Loucy (cell line): Measurements from ENCODE around the gene SLC17A9.

Source experiments
- H2AFZ ChIP-seq: fragments of 200-600 bp; sonication (generic); 2 replicates; pipeline ENCODE4 v1.6.0; 2016; ENCODE audit warnings: antibody characterized with exemption, mild to moderate bottlenecking, low read length, moderate library complexity
- H3F3A ChIP-seq: fragments of 200-600 bp; 2 replicates; pipeline ENCODE4 v1.6.0; 2016; ENCODE audit warnings: antibody characterized with exemption, low read depth, mild to moderate bottlenecking
- H3K27me3 ChIP-seq: fragments of 200-600 bp; sonication (generic); 2 replicates; pipeline ENCODE4 v1.6.1; 2014; ENCODE audit warnings: low read length, mild to moderate bottlenecking; ENCODE audit not compliant: insufficient read depth, poor library complexity, severe bottlenecking
- H3K36me3 ChIP-seq: fragments of 200-600 bp; sonication (generic); 2 replicates; pipeline ENCODE4 v1.6.1; 2016; ENCODE audit warnings: low read length; ENCODE audit not compliant: insufficient read depth
- H3K4me1 ChIP-seq: fragments of 200-600 bp; sonication (generic); 2 replicates; pipeline ENCODE4 v1.5.1; 2014; ENCODE audit warnings: low read length, mild to moderate bottlenecking; ENCODE audit not compliant: insufficient read depth, poor library complexity, severe bottlenecking
- H3K4me2 ChIP-seq: fragments of 200-600 bp; sonication (generic); 2 replicates; pipeline ENCODE4 v1.6.0; 2014; ENCODE audit warnings: antibody characterized with exemption, low read length, low read depth, mild to moderate bottlenecking; ENCODE audit not compliant: poor library complexity, severe bottlenecking
- H3K4me3 ChIP-seq: fragments of 200-600 bp; sonication (generic); 2 replicates; pipeline ENCODE4 v1.5.1; 2014; ENCODE audit warnings: low read length, mild to moderate bottlenecking, mixed read lengths; ENCODE audit not compliant: poor library complexity, severe bottlenecking
- H3K79me2 ChIP-seq: fragments of 200-600 bp; sonication (generic); 2 replicates; pipeline ENCODE4 v1.6.1; 2014; ENCODE audit warnings: low read length; ENCODE audit not compliant: insufficient read depth
- H3K9ac ChIP-seq: fragments of 200-600 bp; sonication (generic); 2 replicates; pipeline ENCODE4 v1.6.0; 2014; ENCODE audit warnings: mild to moderate bottlenecking, low read depth, low read length, moderate library complexity; ENCODE audit not compliant: poor library complexity, severe bottlenecking
- H3K9me2 ChIP-seq: fragments of 200-600 bp; sonication (generic); replicated peaks from 2 replicates; pipeline ENCODE4 v1.6.1; 2016; ENCODE audit warnings: low read depth, low read length, mixed read lengths
- H3K9me3 ChIP-seq: fragments of 200-600 bp; sonication (generic); 2 replicates; pipeline ENCODE4 v1.6.1; 2014; ENCODE audit warnings: mild to moderate bottlenecking, antibody characterized with exemption, low read length, low read depth; ENCODE audit not compliant: insufficient read depth
- H4K20me1 ChIP-seq: fragments of 200-600 bp; sonication (generic); 2 replicates; pipeline ENCODE4 v1.6.0; 2014; ENCODE audit warnings: antibody characterized with exemption, low read length, mild to moderate bottlenecking; ENCODE audit not compliant: insufficient read depth, poor library complexity, severe bottlenecking
- CTCF ChIP-seq: fragments of 200-600 bp; sonication (generic); conservative IDR thresholded peaks from 2 replicates; pipeline ENCODE4 v1.5.1; 2014; ENCODE audit warnings: mild to moderate bottlenecking, antibody characterized with exemption, low read length
- EZH2phosphoT487 ChIP-seq: fragments of 200-600 bp; IDR thresholded peaks from 2 replicates; pipeline ENCODE4 v1.6.1; 2018; ENCODE audit warnings: antibody characterized with exemption, mild to moderate bottlenecking, moderate library complexity, borderline replicate concordance

The SLC17A9 gene, protein sequence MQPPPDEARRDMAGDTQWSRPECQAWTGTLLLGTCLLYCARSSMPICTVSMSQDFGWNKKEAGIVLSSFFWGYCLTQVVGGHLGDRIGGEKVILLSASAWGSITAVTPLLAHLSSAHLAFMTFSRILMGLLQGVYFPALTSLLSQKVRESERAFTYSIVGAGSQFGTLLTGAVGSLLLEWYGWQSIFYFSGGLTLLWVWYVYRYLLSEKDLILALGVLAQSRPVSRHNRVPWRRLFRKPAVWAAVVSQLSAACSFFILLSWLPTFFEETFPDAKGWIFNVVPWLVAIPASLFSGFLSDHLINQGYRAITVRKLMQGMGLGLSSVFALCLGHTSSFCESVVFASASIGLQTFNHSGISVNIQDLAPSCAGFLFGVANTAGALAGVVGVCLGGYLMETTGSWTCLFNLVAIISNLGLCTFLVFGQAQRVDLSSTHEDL

DNA sequence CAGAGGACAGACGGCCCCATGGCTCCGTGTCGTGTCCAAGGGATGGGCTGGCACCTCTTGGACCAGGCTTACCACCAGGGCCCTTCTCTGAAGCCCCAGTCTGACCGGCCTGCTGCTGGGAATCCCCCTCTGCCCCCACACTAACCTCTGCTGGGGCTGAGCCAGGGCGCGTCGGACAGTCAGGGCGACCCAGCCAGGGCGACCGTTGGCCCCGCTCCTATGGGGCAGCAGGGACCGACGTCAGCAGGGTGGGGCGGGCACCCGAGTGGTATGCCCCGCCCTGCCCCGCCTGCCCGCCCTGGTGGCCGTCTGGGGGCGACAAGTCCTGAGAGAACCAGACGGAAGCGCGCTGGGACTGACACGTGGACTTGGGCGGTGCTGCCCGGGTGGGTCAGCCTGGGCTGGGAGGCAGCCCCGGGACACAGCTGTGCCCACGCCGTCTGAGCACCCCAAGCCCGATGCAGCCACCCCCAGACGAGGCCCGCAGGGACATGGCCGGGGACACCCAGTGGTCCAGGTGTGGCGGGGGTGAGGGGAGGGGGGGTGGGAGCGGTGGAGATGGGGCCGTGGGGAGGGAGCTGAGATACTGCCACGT is at the start of gene SLC17A9:
SLC17A9 (plus strand) TSS at position 337 of the 595 bp plus-strand sequence; CDS start at position 459, 122 bp downstream.
- no peak for TF ChIP-seq EZH2phosphoT487
- Histone ChIP-seq H3K79me2 (peaks cover 54% of the 10 kb centered on the region), H3K4me2 (peak within 1 kb of the TSS; percentile 96), H3K4me3 (peak within 1 kb of the TSS; percentile 80), H2AFZ (no peak within 1 kb of the TSS), H4K20me1 (peaks cover 2% of the 10 kb centered on the region), H3K9me3 (no peaks in the 10 kb centered on the region), H3K27me3 (no peaks in the 10 kb centered on the region), H3K9me2 (no peaks in the 10 kb centered on the region), H3K9ac (peak within 1 kb of the TSS; percentile 91), H3K4me1 (peaks cover 45% of the 10 kb centered on the region), H3K36me3 (peaks cover 29% of the 10 kb centered on the region; the same call in 1 of the 2 replicates), H3F3A (peaks cover 14% of the 10 kb centered on the region)

GRCh38 chr20:62902926-62903615 is 49.4 kb upstream of the SLC17A9 start:
- no peak overlapping the region for H3K4me3 ChIP-seq
- peaks cover 11% of the 10 kb centered on the region; the same call in 1 of the 2 replicates for H3K79me2 ChIP-seq
- no peaks in the 10 kb centered on the region for H3K9me2 ChIP-seq
- H3K4me1 ChIP-seq, result no peaks in the 10 kb centered on the region
- H3F3A ChIP-seq, result peaks cover 5% of the 10 kb centered on the region; the same call in 1 of the 2 replicates
- no peak overlapping the region for H3K9ac ChIP-seq
- H4K20me1 ChIP-seq, result peaks cover 9% of the 10 kb centered on the region
- no peak for TF ChIP-seq EZH2phosphoT487
- no peak for TF ChIP-seq CTCF
- H2AFZ ChIP-seq, result no peak overlapping the region
- H3K36me3 ChIP-seq, result peaks cover 71% of the 10 kb centered on the region
- no peak overlapping the region for H3K4me2 ChIP-seq
- H3K9me3 ChIP-seq, result no peaks in the 10 kb centered on the region
- H3K27me3 ChIP-seq, result no peaks in the 10 kb centered on the region

DNA sequence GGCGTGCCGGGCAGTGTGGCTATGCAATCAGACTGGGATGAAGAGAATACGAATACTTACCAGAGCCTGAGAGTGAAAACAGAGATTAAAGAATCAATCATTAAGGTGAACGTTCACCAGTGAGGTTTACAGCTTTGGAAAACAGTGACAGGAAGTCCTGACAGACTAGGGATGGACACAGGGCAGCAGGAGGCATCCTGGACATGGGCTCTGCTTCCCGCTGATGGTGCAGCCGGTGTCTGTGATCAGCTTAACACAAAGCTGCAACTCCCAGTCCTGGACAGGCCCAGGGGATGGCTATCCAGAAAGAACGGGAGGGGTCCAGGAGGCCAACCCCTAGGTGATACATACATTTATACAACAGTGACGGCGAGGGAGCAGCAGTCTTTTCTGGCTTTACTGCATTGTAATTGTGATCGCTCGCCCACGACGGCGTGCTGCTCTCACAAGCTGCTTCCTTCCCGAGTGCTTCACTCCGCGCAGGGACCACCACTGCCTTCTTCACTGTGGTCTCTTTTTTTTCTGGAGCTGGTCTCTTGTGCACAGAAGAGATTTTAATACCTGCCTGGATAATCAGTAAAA is 46.9 kb upstream of the SLC17A9 start:
- no peak overlapping the region for H3K4me3 ChIP-seq
- no peak overlapping the region for H2AFZ ChIP-seq
- peaks cover 28% of the 10 kb centered on the region for H4K20me1 ChIP-seq
- no peaks in the 10 kb centered on the region for H3K9me2 ChIP-seq
- H3F3A ChIP-seq, result peaks cover 5% of the 10 kb centered on the region; the same call in 1 of the 2 replicates
- H3K9ac ChIP-seq, result no peak overlapping the region
- no peak overlapping the region for H3K4me2 ChIP-seq
- H3K27me3 ChIP-seq, result no peaks in the 10 kb centered on the region
- no peaks in the 10 kb centered on the region for H3K9me3 ChIP-seq
- H3K79me2 ChIP-seq, result peaks cover 37% of the 10 kb centered on the region
- no peaks in the 10 kb centered on the region for H3K4me1 ChIP-seq
- TF ChIP-seq CTCF (no peak), EZH2phosphoT487 (no peak)
- peaks cover 97% of the 10 kb centered on the region for H3K36me3 ChIP-seq
